Left kidney (tissue), 2 donors: ENCODE data around the gene ZNF212. TPM values are rescaled to one million over a fixed set of nuclear protein-coding genes. Genes with fewer than 3 reads are reported as not detected.

Source experiments
- DNase-seq: peaks from one replicate; pipeline ENCODE4 v3.0.0-alpha.2; 2013
- polyA plus RNA-seq: library from polyadenylated mRNA; unstranded; fragments of 120-200 nt; gene quantifications from one replicate; pipeline ENCODE4 v1.2.1, GENCODE V29; 2013; ENCODE audit not compliant: insufficient read length

Gene ZNF212
- polyA plus RNA-seq, 1 donor, result 17.1 TPM

- DNase-seq, result peak; percentile 29
Measured at GRCh38 chr7:149285603-149286002, 46.2 kb downstream of the ZNF212 start.

GRCh38 chr7:149286811-149287400, 47.5 kb downstream of the ZNF212 start:
- DNase-seq, result no peak

GRCh38 chr7:149287622-149288021, 48.2 kb downstream of the ZNF212 start:
- DNase-seq, result no peak

- DNase-seq, result no peak
Measured at GRCh38 chr7:149289262-149289661, 49.8 kb downstream of the ZNF212 start.

- DNase-seq, result no peak
Measured at GRCh38 chr7:149289856-149290255, 50.4 kb downstream of the ZNF212 start.

GRCh38 chr7:149291036-149291780, 51.8 kb downstream of the ZNF212 start:
- no peak for DNase-seq

- DNase-seq, result no peak
Measured at GRCh38 chr7:149291781-149292461, 52.5 kb downstream of the ZNF212 start.

- DNase-seq, result no peak
Measured at GRCh38 chr7:149292462-149292823, 53.0 kb downstream of the ZNF212 start.

GRCh38 chr7:149293338-149293737, 53.9 kb downstream of the ZNF212 start:
- no peak for DNase-seq

- DNase-seq, result no peak
Measured at GRCh38 chr7:149293946-149294633, 54.6 kb downstream of the ZNF212 start.

- DNase-seq, result no peak
Measured at GRCh38 chr7:149294634-149295480, 55.4 kb downstream of the ZNF212 start.

- DNase-seq, result no peak
Measured at GRCh38 chr7:149295481-149295850, 56.0 kb downstream of the ZNF212 start.

- DNase-seq, result no peak
Measured at GRCh38 chr7:149296368-149296767, 56.9 kb downstream of the ZNF212 start.

GRCh38 chr7:149297034-149297755, 57.7 kb downstream of the ZNF212 start:
- no peak for DNase-seq

- no peak for DNase-seq
Measured at GRCh38 chr7:149300620-149301285, 61.3 kb downstream of the ZNF212 start.

GRCh38 chr7:149302222-149302621, 62.8 kb downstream of the ZNF212 start:
- DNase-seq, result no peak

GRCh38 chr7:149302865-149303264, 63.4 kb downstream of the ZNF212 start:
- DNase-seq, result no peak

- DNase-seq, result no peak
Measured at GRCh38 chr7:149304006-149304405, 64.6 kb downstream of the ZNF212 start.
